Neuronal stem cell (in vitro differentiated cells): ENCODE results near the gene ASCC1.
"Not testable (repeated sequence)": the region's sequence is repeated elsewhere in the genome, so short reads cannot be mapped to it uniquely, and the experiment has no call there.

Experiments
- DNase-seq: peaks from one replicate; pipeline ENCODE4 v3.0.0-alpha.2; 2013; ENCODE audit warnings: low spot score
- H2AFZ ChIP-seq: one replicate; pipeline ENCODE4 v1.6.1; 2013; ENCODE audit warnings: mild to moderate bottlenecking, low read length, inconsistent platforms
- H2AK5ac ChIP-seq: 2 replicates; pipeline ENCODE4 v1.6.1; 2013; ENCODE audit warnings: low read depth, mild to moderate bottlenecking, inconsistent platforms, low read length, moderate library complexity, mixed read lengths
- H2BK120ac ChIP-seq: 2 replicates; pipeline ENCODE4 v1.6.1; 2013; ENCODE audit warnings: low read depth, mild to moderate bottlenecking, inconsistent platforms, low read length, moderate library complexity, mixed read lengths
- H2BK12ac ChIP-seq: one replicate; pipeline ENCODE4 v1.6.1; 2013; ENCODE audit warnings: low read length, inconsistent platforms
- H2BK15ac ChIP-seq: 2 replicates; pipeline ENCODE4 v1.6.1; 2013; ENCODE audit warnings: mild to moderate bottlenecking, low read length, inconsistent platforms, mixed read lengths
- H2BK5ac ChIP-seq: one replicate; pipeline ENCODE4 v1.6.1; 2013; ENCODE audit warnings: inconsistent platforms, mild to moderate bottlenecking, low read length, moderate library complexity
- H3K14ac ChIP-seq: one replicate; pipeline ENCODE4 v1.6.1; 2013; ENCODE audit warnings: low read length, inconsistent platforms
- H3K18ac ChIP-seq: 2 replicates; pipeline ENCODE4 v1.6.1; 2013; ENCODE audit warnings: low read length, inconsistent platforms
- H3K23ac ChIP-seq: 2 replicates; pipeline ENCODE4 v1.6.1; 2013; ENCODE audit warnings: low read depth, mild to moderate bottlenecking, mixed read lengths, low read length, inconsistent platforms; ENCODE audit not compliant: poor library complexity
- H3K27ac ChIP-seq: replicated peaks from 3 replicates; pipeline ENCODE4 v1.5.1; 2013; ENCODE audit warnings: low read length, inconsistent platforms
- H3K27me3 ChIP-seq, 3 experiments: 2 replicates each; pipeline ENCODE4 v1.6.1; 2013; ENCODE audit warnings: low read length in 3 of 3, mild to moderate bottlenecking in 2 of 3, inconsistent platforms in 1 of 3, low read depth in 1 of 3, mixed read lengths in 1 of 3, moderate library complexity in 1 of 3; ENCODE audit not compliant: control insufficient read depth in 3 of 3, insufficient read depth in 3 of 3
- H3K36me3 ChIP-seq, 2 donors: replicated peaks in 1 of 2; 2 replicates each; pipeline ENCODE4 v1.6.1; 2013; ENCODE audit warnings: low read length in 2 of 2; ENCODE audit not compliant: control insufficient read depth in 2 of 2, insufficient read depth in 2 of 2
- H3K4ac ChIP-seq: 2 replicates; pipeline ENCODE4 v1.6.1; 2013; ENCODE audit warnings: inconsistent platforms, mild to moderate bottlenecking, low read length, moderate library complexity
- H3K4me1 ChIP-seq, 2 donors: 1 replicate in 1 of 2; 2 replicates in 1 of 2; pipeline ENCODE4 v1.6.1; 2013; ENCODE audit warnings: low read length in 2 of 2, low read depth in 1 of 2; ENCODE audit not compliant: control insufficient read depth in 2 of 2, insufficient read depth in 1 of 2
- H3K4me2 ChIP-seq: one replicate; pipeline ENCODE4 v1.6.1; 2013; ENCODE audit warnings: mild to moderate bottlenecking, low read length, inconsistent platforms; ENCODE audit not compliant: insufficient read depth, poor library complexity, severe bottlenecking
- H3K4me3 ChIP-seq, 2 donors: 2 replicates each; pipeline ENCODE4 v1.5.1; 2013; ENCODE audit warnings: low read length in 2 of 2, mild to moderate bottlenecking in 2 of 2, inconsistent platforms in 1 of 2, moderate library complexity in 1 of 2
- H3K79me1 ChIP-seq: one replicate; pipeline ENCODE4 v1.6.1; 2013; ENCODE audit warnings: low read depth, mild to moderate bottlenecking, inconsistent platforms, low read length, moderate library complexity
- H3K9ac ChIP-seq: one replicate; pipeline ENCODE4 v1.6.1; 2013; ENCODE audit warnings: mild to moderate bottlenecking, low read depth, low read length, inconsistent platforms; ENCODE audit not compliant: poor library complexity
- H3K9me3 ChIP-seq, 2 donors: replicated peaks in 1 of 2; 2 replicates each; pipeline versions ENCODE3 to v1.6.1; 2013; ENCODE audit warnings: low read length in 2 of 2, mild to moderate bottlenecking in 2 of 2, inconsistent platforms in 1 of 2, low read depth in 1 of 2, mixed read lengths in 1 of 2, moderate library complexity in 1 of 2; ENCODE audit not compliant: control insufficient read depth in 2 of 2, insufficient read depth in 1 of 2
- H4K8ac ChIP-seq: one replicate; pipeline ENCODE4 v1.6.1; 2013; ENCODE audit warnings: low read depth, mild to moderate bottlenecking, inconsistent platforms, low read length, moderate library complexity
- H4K91ac ChIP-seq: one replicate; pipeline ENCODE4 v1.6.1; 2013; ENCODE audit warnings: low read length, low read depth, mild to moderate bottlenecking, inconsistent platforms; ENCODE audit not compliant: poor library complexity
- WGBS, 2 donors: extraction: QIAGEN DNeasy Blood & Tissue Kit; methylation state at CpG; one replicate each; pipeline ENCODE4 v1.1.7; 2013; ENCODE audit warnings: missing lambda C conversion rate in 2 of 2, mixed read lengths in 1 of 2; ENCODE audit not compliant: insufficient read length in 2 of 2, insufficient replicate concordance in 1 of 2; ENCODE audit errors: extremely low coverage in 2 of 2; 5-methylcytosine and 5-hydroxymethylcytosine counted together

Gene ASCC1

DNA sequence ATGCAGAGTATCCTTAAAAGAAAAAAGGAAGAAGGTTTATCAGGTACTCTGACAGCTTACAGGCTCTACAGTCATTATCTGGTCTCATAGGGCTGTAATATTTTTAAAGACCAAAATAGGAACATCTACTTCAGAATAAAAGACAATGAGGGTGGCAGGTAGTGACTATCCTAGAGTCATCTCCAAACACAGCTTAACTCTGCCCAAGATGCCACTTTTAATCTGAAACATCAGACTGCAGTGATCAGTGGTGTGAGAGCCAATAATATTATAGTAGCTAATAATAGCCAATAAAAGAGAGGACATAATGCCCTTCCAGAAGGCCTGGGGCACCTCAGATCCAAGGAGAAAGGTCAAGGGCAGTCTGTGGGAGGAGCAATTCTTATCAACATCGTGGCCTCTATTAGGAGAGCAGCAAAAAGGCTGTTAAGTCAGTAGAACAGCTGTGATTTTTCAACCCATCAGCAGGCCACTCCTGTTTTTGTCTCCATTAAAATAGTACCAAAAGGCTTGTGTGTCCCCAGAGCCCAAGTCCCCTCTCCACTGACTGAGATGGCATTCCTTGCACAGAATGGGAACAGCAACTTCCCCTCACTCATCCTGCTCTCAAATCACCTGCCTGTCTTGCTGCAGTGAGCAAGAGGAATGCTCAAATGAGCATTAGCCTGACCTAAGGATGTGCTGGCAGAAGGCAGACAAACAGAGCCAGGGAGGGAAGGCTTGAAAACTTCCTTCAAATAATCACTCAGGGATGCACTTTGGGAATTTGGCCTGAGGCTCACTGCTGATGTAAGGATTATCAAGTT, 107.0 kb downstream of the ASCC1 start:
- Histone ChIP-seq H3K4me1 (peaks cover 3 to 13% of the 10 kb centered on the region in 2 donors), H3K4me3 (no peak overlapping the region), H3K36me3 (no peaks in the 10 kb centered on the region), H3K18ac (no peak overlapping the region), H4K8ac (no peak overlapping the region), H3K23ac (no peak overlapping the region), H2BK5ac (no peak overlapping the region), H2BK15ac (no peak overlapping the region), H4K91ac (no peak overlapping the region), H3K14ac (no peak overlapping the region), H2AK5ac (no peak overlapping the region), H2BK120ac (no peak overlapping the region), H3K79me1 (no peaks in the 10 kb centered on the region), H3K9me3 (no peaks in the 10 kb centered on the region), H3K4me2 (no peak overlapping the region), H2BK12ac (no peak overlapping the region), H3K4ac (no peak overlapping the region), H3K27ac (no peak overlapping the region), H2AFZ (no peak overlapping the region), H3K9ac (no peak overlapping the region), H3K27me3 (no peaks in the 10 kb centered on the region)
- WGBS, 2 donors, result no CpG with 5 or more reads among the region's 1 CpG
- no peak for DNase-seq

- H3K9ac ChIP-seq, H2AFZ ChIP-seq, H3K27me3 ChIP-seq, H4K8ac ChIP-seq, H3K4me3 ChIP-seq, H2BK15ac ChIP-seq, H2AK5ac ChIP-seq, H3K36me3 ChIP-seq, H3K14ac ChIP-seq, H4K91ac ChIP-seq, H3K18ac ChIP-seq, H2BK5ac ChIP-seq, H3K23ac ChIP-seq, H2BK120ac ChIP-seq, H3K27ac ChIP-seq, H3K9me3 ChIP-seq, H3K4ac ChIP-seq, H3K79me1 ChIP-seq, H3K4me2 ChIP-seq, DNase-seq, H2BK12ac ChIP-seq: not testable (repeated sequence)
- WGBS, 2 donors, result no CpG with 5 or more reads among the region's 3 CpGs
- H3K4me1 ChIP-seq, result peaks cover 3 to 13% of the 10 kb centered on the region in 2 donors
Observed at GRCh38 chr10:72108004-72108370, 108.1 kb downstream of the ASCC1 start.

- no peak overlapping the region for H3K4me3 ChIP-seq
- no peak overlapping the region for H2BK5ac ChIP-seq
- H4K8ac ChIP-seq, result no peak overlapping the region
- no peak overlapping the region for H3K23ac ChIP-seq
- WGBS, 2 donors, result no CpG with 5 or more reads among the region's 3 CpGs
- H4K91ac ChIP-seq, result no peak overlapping the region
- H3K4me1 ChIP-seq, result peaks cover 3 to 13% of the 10 kb centered on the region in 2 donors
- H3K27me3 ChIP-seq, result no peaks in the 10 kb centered on the region
- no peak overlapping the region for H2BK15ac ChIP-seq
- no peaks in the 10 kb centered on the region for H3K9me3 ChIP-seq
- no peak overlapping the region for H2BK12ac ChIP-seq
- H3K4ac ChIP-seq, result no peak overlapping the region
- H2AK5ac ChIP-seq, result no peak overlapping the region
- no peak overlapping the region for H3K14ac ChIP-seq
- H3K79me1 ChIP-seq, result no peaks in the 10 kb centered on the region
- no peak overlapping the region for H2AFZ ChIP-seq
- H2BK120ac ChIP-seq, result no peak overlapping the region
- no peak overlapping the region for H3K4me2 ChIP-seq
- H3K18ac ChIP-seq, result no peak overlapping the region
- H3K9ac ChIP-seq, result no peak overlapping the region
- DNase-seq, result no peak
- no peaks in the 10 kb centered on the region for H3K36me3 ChIP-seq
- H3K27ac ChIP-seq, result no peak overlapping the region
Observed at GRCh38 chr10:72107325-72108003, 108.6 kb downstream of the ASCC1 start.

DNA sequence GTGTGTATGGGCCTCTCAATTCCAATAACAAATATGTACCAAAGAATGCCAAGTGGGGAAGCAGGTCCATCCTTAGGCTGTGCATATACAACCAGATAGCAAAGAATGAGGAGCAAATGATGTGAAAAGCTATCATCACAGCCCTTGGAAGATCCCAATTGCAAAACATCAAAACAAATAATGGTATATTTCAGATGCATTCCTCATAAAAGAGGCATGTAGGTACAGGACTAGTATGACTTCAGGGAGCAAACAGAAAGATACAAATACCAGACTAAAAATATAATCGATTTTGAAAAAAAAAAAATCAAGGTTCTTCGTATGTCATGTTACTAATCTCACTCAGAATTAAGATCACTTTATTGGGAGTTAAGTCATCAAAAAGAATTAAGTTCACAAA, 109.2 kb downstream of the ASCC1 start:
- Histone ChIP-seq H3K27ac (no peak overlapping the region), H3K4me3 (no peak overlapping the region), H3K4ac (no peak overlapping the region), H2BK120ac (no peak overlapping the region), H2BK12ac (no peak overlapping the region), H3K36me3 (peaks cover 0 to 5% of the 10 kb centered on the region in 2 donors), H3K9me3 (no peaks in the 10 kb centered on the region), H4K8ac (no peak overlapping the region), H3K9ac (no peak overlapping the region), H3K14ac (no peak overlapping the region), H3K4me1 (peaks cover 3 to 13% of the 10 kb centered on the region in 2 donors), H3K23ac (no peak overlapping the region), H3K18ac (no peak overlapping the region), H3K27me3 (no peaks in the 10 kb centered on the region), H3K4me2 (no peak overlapping the region), H2AK5ac (no peak overlapping the region), H2AFZ (no peak overlapping the region), H4K91ac (no peak overlapping the region), H2BK15ac (no peak overlapping the region), H2BK5ac (no peak overlapping the region), H3K79me1 (no peaks in the 10 kb centered on the region)
- DNase-seq, result no peak
- no CpG with 5 or more reads among the region's 2 CpGs for WGBS, 2 donors
